GM19240 (cell line): ENCODE data around the gene VSIG4.
"Not testable (repeated sequence)": the region's sequence is repeated elsewhere in the genome, so short reads cannot be mapped to it uniquely, and the experiment has no call there.

Experiments
- DNase-seq: peaks from one replicate; pipeline ENCODE4 v3.0.0; 2011; ENCODE audit warnings: low spot score; ENCODE audit not compliant: insufficient read length

The VSIG4 gene, protein sequence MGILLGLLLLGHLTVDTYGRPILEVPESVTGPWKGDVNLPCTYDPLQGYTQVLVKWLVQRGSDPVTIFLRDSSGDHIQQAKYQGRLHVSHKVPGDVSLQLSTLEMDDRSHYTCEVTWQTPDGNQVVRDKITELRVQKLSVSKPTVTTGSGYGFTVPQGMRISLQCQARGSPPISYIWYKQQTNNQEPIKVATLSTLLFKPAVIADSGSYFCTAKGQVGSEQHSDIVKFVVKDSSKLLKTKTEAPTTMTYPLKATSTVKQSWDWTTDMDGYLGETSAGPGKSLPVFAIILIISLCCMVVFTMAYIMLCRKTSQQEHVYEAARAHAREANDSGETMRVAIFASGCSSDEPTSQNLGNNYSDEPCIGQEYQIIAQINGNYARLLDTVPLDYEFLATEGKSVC

DNA sequence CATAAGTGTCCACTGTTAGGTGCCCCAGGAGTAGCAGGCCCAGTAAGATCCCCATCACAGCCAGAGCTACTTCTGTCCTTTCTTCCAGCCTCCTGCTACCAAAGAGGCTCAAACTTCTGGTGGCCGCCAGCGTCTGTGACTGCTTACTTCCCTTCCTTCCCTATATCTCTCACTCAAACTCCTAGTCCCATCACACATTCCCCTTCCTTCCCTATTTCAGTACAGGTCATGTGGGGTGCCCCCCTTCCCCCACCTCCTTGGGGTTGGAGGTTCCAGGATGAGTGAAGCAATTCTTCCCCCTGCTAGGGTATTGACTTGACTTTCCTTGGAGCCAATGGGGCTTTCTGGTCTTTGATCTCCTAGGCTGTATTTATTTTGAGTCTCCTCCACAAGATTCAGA lies at the start of gene VSIG4:
TSS of gene VSIG4 (minus strand) at position 137 of the 400 bp plus-strand sequence. CDS start at position 55, 82 bp downstream.
- DNase-seq: no peak

DNA sequence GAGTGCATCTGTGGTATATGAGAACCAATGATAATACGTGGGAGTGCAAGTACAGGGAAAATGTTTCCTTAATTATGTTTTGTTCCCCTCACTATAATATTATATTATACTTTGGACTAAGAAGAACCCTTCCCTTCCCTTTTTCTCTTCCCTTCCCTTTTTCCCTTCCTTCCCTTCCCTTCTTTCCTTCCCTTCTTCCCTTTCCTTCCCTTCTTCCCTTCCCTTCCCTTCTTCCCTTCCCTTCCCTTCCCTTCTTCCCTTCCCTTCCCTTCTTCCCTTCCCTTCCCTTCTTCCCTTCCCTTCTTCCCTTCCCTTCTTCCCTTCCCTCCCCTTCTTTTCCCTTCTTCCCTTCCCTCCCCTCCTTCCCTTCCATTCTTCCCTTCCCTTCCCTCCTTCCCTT lies 36.9 kb upstream of the VSIG4 start:
- DNase-seq: no peak

DNA sequence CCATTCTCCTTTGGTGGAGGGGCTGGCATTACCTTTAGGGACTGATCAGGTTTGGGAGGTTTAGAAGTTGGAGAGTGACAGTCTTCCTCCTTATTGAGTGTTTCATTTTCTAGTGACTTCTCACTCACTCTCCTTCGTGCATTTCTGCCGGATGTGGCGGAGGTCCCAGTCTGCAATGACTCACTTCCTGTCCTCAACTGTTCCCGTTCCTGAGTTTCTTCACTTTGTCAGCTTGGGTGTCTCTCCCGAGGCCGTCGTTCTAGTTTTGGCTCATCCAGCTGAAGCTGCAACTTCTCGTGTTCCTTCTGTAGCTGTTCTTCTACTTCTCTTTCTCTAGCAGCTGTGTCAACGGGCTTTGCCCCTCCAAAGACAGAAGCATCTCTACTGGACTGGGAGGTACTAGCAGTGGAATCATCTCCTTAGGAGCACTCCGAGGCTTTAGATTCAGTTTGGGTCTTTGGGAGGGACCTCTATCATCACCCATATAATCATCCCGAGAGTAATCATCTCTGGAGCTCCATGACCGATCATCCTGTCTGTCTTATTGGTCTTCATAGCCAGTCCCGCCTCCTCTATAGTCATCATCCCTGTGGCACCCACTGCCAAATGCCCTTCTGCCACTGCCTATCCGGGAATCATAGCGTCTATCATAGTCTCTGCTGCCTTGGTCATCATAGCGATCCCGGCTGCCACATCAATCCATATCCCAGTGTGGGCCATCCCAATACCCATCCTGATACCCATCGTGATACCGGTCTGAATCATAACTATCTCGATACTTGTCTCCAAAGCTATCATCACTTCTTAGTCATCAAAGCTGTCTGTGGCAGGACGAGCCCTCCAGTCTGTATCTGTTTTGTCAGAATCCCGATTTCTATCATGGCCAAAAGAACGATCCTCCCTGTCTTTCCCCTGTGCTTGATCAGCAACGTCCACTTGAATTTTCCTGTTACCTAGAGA lies 35.3 kb upstream of the VSIG4 start:
- no peak for DNase-seq

DNA sequence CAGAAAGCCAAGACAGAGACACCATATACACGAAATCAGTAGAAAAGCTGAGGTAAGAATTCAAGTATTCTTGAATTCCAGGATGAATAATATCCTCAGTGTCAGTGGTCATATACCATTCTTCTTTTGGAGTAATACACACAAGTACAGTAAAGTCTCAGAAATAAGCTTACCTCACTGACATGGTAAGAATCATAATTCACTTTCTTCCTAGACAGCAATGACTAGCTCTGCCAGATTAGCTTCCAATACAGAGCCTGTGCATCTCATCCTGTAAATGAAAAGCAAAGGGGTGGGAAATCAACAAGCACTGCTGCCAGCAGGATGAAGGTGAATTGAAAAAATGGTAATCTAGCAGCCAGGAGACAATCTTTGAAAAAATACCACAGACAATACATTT lies 31.2 kb upstream of the VSIG4 start:
- no peak for DNase-seq

DNA sequence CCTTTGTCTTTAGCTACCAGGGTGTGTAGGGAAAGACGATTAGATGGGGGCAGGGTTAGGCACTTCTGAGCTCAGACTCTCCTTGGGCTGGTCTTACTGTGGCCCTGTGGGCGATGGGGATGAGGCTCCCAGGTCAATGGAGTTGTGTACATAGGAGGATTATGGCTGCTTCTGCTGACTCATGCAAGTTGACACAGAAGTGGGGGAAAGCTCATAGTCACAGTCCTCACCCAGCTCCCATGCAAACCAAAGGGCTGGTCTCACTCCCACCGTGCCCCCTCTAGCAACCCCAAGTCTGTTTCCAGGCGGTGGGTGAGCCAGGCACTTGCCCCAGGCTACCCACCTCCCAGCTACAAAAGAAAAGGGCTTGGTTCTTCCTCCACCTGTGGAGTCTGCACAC lies 24.4 kb upstream of the VSIG4 start:
- DNase-seq: no peak

DNA sequence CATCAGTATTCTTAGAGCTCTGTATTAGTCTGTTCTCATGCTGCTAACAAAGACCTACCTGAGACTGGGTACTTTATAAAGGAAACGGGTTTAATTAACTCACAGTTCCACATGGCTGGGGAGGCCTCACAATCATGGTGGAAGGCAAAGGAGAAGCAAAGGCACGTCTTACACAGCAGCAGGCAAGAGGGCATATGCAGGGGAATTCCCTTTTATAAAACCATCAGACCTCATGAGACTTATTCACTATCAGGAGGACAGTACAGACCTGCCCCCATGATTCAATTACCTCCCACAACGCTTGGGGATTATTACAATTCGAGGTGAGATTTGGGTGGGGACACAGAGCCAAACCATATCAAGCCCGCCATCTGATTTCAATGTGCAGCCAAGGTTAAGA lies 17.1 kb upstream of the VSIG4 start:
- not testable (repeated sequence) for DNase-seq

DNA sequence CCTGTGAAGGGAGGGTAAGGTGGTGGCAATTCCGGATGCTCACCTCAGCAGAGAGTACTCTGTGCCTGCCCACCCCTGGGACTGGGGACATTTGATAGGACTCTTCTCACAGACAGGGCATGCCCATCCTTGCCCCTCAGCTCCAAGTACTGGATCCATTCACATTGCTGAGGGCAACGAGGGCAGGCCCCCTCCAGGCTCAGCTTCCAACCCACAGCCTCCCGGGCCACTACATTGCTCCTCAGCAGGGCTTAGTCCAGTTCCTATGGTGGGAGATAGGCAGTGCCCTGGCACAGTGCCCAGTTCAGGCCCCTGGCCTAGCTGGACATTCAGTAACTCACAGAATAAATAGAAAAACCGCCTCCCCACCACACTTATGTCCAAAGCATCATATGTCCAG lies 15.1 kb upstream of the VSIG4 start:
- no peak for DNase-seq

DNA sequence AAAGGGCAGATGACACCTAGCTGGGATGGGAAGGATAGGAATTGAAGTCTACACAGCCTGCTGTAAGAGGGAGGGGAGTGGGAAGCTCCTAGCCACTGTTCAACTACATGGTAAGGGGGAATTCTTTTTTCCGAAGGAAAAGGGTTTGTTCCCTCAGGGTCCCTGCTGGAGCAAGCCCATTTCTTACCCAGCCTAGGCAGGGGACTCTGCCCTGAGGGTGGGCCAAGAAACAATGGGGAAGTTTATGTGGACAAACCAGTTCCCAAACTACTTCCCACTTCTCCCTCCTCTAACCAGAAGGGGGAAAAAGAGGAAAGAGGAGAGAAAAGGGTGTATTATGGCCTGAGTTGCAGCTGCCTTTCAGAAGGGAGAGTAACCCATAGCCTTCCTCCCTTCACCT lies 13.5 kb upstream of the VSIG4 start:
- DNase-seq: no peak

DNA sequence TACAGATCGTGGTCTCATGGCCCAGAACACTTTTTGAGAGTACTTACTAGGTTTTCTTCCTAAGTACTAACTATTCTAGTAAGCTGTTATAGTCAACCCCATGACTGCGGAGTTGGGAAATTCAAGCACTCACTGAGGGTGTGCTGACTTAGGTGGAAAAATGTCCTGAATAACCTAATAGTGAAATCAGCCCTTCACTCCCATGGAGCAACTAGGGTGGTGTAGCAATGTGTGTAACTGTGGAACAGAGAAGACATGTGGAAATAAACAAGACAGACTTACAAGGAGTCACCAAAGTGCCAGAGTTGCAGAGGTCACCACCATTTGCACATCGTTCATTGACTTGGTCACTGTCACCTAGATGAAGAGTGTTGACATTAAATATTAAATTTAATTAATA lies 12.1 kb upstream of the VSIG4 start:
- DNase-seq: no peak

DNA sequence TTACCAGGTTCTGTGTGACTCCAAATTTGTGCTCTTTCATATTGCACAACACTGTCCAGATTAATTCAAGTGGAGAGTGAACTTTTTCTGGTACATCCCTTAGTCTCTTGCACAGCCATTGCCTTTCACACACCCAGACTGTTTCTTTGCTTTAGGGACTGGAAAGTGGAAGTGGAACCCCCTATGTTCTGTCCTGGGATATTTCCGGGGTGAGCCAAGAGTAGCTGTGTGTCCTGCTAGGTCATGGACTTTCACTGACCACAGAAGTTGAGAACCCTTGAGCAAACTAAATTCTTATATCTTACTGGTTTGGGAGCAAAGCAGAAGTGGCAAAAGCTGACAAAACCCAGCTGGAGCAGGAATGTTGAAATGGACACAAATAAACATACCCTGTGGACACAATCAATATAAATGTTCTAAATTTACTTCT lies 10.3 kb upstream of the VSIG4 start:
- DNase-seq: no peak

DNA sequence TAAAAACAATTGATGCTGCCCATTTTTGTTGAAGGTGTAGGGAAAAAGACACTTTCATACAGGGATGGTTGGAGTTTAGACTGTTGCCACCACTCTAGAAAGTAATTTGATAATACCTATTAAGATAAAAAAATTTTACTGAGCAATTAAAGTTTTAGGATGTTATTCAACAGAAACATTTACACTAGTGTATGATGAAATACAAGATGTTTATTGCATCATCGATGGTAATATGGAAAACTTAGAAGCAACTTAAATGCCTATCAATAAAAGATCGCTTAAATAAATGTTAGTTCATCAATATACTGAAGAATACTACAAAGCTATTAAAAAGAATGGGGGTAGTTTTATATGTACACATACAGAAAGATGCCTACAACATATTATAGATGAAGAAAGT lies 9.2 kb upstream of the VSIG4 start:
- no peak for DNase-seq

DNA sequence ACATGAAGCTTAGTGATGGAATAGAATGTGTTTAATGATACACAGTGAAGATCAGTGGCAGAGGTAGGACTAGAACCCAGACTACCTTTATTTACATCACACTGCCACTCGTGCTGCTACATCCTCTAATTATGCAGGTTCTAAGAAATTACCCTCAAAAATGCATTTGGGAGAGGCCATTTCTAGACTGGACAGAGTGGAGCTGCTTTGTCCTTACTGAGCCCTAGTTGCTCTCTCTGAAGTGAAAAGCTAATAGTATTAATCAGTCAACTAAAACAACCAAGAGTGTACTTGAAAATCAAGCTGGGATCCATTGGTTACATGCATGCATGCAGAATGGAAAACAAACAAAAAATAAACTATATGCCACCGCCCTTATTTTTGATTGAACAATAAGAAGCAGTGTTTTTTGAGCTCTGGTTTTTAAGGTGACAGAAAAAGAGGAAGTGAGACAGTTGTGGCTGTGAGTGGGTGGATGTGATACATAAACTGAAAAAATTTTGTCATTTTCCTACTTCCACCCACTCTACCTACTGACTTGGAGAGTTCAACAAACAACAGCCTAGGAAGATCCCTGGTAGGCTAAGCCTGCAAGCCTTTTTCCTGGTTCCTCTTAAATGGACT lies 6.8 kb upstream of the VSIG4 start:
- peak; percentile 26 for DNase-seq

DNA sequence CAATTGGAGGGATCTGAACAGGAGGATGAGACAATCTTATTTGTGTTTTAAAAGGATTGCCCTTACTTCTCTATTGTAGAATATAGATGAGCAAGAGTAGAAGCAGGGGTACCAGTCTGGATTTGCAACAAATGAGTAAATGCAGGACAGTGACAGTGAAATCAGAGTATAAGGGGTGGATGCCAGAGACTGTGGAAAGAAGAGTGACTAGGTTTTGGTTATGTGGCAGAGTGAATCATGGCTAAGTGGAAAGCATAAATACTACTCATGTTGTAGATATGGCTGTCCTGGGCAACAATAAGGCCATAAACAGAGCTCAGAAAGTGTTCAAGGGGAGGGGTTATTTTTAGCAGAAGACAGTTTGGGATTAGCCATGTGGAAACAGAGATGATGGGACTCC lies 6.0 kb upstream of the VSIG4 start:
- no peak for DNase-seq

DNA sequence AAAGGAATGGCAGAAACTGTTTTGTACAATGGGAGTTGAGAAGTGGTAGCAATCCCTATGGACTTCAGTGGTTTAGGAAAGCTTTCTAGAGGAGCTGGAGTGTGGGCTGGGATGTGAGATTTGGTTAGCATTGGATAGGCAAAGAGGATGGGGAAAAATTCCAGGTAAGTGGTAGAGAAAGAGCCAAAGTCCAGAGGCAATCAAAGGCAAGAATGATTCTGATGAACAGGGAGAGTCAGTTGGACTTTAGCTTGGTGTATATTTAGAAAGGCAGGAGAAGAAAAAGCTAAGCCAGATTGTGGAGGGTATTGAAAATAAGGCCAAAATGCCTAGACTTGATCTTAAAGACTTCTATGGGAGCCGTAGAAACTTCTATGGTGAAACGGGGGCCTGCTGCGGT lies 3.7 kb upstream of the VSIG4 start:
- DNase-seq: no peak

DNA sequence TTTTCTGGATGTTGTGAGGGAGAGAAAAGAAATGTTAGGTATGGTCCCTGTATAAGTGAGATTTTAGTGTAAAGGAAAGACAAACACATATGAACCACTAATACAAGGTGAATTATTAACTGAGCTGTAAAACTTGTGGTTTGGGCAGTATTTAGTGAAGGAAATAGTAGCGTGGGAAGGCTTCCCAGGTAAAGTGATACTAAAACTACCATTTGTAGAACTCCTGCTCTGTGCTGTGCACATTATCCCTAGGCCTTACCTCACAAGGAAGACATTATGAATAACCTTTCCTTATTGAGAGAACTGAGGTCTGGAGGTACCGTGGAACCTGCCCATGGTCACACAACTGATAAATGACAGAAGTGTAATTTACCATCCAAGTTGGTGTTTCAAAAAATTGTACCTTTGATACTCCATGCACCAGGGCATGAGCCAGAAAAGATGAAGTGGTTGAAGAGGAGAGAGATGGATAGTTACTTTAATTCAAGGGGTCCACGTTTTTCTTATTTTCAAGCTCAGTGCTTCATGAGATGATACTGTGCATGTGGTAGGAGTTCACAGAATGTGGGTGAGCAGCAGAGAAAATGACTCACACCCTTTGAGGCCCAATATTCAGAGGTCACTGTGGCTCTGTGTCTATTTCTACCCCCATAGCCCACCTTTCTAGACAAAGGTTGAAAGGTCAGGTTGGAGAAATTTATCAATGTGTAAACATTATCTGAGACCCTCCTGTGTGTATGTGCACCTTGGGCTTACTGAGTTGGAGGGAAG lies 2.6 kb upstream of the VSIG4 start:
- DNase-seq: no peak

DNA sequence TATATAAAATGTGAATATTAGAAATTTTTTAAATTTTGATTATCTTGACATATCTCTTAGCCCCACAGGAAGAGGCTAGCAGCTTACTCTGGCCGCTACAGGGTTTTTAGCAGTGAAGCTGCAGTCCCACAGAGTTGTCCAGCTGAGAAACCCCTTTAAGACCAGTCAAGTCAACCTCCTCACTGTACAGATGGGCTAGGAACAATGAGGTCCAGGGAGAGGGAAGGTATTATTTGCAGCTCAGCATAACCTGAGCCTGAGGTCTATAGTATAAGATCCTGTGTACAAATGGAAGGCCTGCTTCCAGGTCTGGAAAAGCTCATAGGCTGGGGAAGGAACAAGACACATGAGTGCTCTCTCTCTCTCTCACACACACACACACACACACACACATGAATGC lies 1.8 kb downstream of the VSIG4 start:
- no peak for DNase-seq

DNA sequence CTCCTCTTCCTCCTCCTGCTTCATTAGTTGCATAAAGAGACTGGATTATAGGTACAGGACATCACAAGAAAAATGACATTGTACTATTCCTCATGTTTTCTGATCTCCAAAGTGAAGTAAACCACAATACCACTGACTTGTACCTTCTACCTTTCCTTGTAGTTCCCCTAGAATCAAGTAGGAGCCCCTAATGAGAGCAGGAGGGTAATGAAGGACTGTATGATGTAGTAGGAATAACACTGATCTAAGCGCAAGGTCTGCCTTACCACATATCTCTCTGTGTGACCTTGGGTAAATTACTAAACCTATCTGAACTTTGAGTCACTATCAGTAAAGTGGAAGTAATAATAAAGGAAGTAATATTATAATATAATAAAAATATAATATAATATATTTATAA lies 3.6 kb downstream of the VSIG4 start:
- no peak for DNase-seq

DNA sequence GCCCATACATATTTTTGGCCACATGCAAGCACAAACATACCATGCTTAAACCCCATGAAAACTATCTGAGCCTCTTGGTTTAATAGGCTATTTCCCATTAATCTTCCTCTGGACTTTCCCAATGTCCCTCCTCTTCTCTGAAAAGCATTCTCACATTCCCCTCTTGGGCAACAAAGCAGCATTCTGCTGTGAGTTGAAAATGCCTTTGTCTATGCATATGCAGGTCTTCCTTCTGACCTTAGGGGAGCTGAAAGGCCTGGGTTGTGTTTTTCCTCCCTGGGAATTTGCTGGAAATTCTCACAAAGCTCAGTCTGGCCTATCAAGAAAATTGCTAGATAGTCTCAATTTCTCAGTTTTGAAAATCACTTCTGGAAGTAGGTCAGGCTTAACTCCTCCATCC lies 4.2 kb downstream of the VSIG4 start:
- no peak for DNase-seq

DNA sequence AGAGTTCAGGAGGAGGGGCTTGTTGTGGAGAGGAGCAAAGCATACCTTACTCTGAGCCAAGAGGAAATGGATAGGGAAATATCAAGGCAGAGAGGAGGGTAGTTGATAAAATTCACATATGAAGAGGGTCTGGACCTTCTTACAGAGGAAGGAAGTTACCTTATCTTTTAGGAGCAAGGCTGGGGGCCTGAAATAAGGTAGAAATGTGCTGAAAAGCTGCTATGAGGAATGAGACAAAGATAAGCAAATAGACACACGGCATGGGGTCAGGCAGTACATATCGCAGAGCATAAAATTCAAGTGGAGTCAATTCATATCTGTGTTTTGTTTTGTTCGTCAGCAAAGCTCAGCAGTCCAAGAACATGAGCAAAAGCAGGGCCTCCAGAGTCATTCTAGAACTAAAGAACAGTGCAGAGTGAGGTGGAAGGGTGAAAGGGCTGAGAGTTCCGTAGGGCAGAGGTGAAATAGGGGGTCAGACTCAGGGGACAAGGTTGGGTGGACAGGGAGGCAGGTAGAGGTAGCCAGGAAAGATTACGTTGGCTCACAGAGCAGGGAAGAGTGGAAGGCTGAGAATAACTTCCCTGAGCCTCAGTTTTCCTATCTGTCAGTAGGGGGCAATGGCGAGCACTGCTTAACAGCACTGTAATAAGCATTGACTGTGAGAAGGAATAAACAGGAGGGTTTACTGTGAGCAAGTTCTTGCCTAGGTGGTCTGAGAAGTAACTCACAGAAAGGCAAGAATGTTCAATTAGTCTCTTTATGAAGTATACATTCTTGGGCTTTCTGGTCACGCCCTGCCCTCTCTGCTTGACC lies 9.2 kb downstream of the VSIG4 start:
- no peak for DNase-seq

DNA sequence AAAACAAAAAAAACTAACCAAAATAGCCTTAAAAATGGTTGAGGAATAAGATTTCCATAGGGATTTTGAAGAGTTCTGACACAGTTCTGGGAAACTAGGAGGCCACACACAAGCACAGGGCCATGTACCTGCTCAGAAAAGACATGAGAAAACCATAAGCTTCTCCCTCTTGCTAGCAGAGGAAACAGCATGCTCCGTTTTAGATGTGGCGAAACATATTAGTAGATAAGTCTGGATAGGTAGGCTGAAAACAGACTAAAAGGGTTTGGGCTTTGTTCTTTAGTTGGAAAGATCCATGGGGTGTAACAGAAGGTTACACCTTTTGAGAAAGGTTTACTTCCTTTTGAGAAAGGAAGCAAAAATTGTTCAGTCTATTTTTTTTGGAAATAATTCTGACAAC lies 10.9 kb downstream of the VSIG4 start:
- no peak for DNase-seq
